H1 (cell line): Measurements from ENCODE around the gene TBX6.

Source experiments
- CHD2 ChIP-seq: IDR thresholded peaks from 2 replicates; pipeline ENCODE4 v1.6.1; 2012; ENCODE audit warnings: low read length, improper control_type of control experiment
- CTCF ChIP-seq, 3 experiments: IDR thresholded peaks; 1 replicate in 2 of 3; 2 replicates in 1 of 3; pipeline versions ENCODE4 v1.5.1 to v1.6.1; 2011; ENCODE audit warnings: low read length in 3 of 3, mild to moderate bottlenecking in 3 of 3, inconsistent platforms in 2 of 3, low read depth in 1 of 3, moderate library complexity in 1 of 3; ENCODE audit not compliant: insufficient read depth in 1 of 3; ENCODE audit errors: control extremely low read depth in 1 of 3
- E2F6 ChIP-seq: IDR thresholded peaks from 2 replicates; pipeline ENCODE4 v1.6.1; 2012; ENCODE audit warnings: inconsistent platforms
- EP300 ChIP-seq, 2 experiments: IDR thresholded peaks; 1 replicate in 1 of 2; 2 replicates in 1 of 2; pipeline ENCODE4 v1.6.1; 2011 to 2012; ENCODE audit warnings: low read depth in 2 of 2, low read length in 2 of 2, mild to moderate bottlenecking in 2 of 2, borderline replicate concordance in 1 of 2, inconsistent platforms in 1 of 2, moderate library complexity in 1 of 2
- EZH2 ChIP-seq: fragments of 200-600 bp; sonication (generic); IDR thresholded peaks from 2 replicates; pipeline ENCODE4 v1.7.1; 2012; ENCODE audit warnings: low read depth, mild to moderate bottlenecking, moderate library complexity, low read length, inconsistent platforms; ENCODE audit not compliant: severe bottlenecking
- HDAC2 ChIP-seq, 2 experiments: fragments of 300-600 bp in 1 of 2; sonication (generic) in 1 of 2; IDR thresholded peaks; 2 replicates each; pipeline ENCODE4 v1.6.1; 2011 to 2012; ENCODE audit warnings: low read depth in 2 of 2, low read length in 2 of 2, mild to moderate bottlenecking in 2 of 2, moderate library complexity in 2 of 2, borderline replicate concordance in 1 of 2, inconsistent platforms in 1 of 2
- HDAC6 ChIP-seq: IDR thresholded peaks from one replicate; pipeline ENCODE4 v1.7.1; 2012; ENCODE audit warnings: low read depth, mild to moderate bottlenecking, inconsistent platforms, low read length, moderate library complexity
- POLR2AphosphoS5 ChIP-seq: IDR thresholded peaks from 2 replicates; pipeline ENCODE4 v1.6.1; 2011; ENCODE audit warnings: low read depth, low read length
- RAD21 ChIP-seq, 2 experiments: IDR thresholded peaks in 1 of 2; conservative IDR thresholded peaks in 1 of 2; 2 replicates each; pipeline ENCODE4 v1.6.1; 2011; ENCODE audit warnings: low read depth in 2 of 2, low read length in 2 of 2, improper control_type of control experiment in 1 of 2, inconsistent platforms in 1 of 2, mild to moderate bottlenecking in 1 of 2, moderate library complexity in 1 of 2
- SIRT6 ChIP-seq: IDR thresholded peaks from one replicate; pipeline ENCODE4 v1.7.1; 2012; ENCODE audit warnings: low read length, inconsistent platforms
- TEAD4 ChIP-seq: IDR thresholded peaks from 2 replicates; pipeline ENCODE4 v1.6.1; 2012; ENCODE audit warnings: low read depth, low read length, inconsistent platforms, mixed read lengths
- USF2 ChIP-seq: IDR thresholded peaks from 2 replicates; pipeline ENCODE4 v1.6.1; 2011; ENCODE audit warnings: low read length, improper control_type of control experiment

GRCh38 chr16:30077656-30078055, 14.1 kb downstream of the TBX6 start:
- TF ChIP-seq CTCF (IDR thresholded peaks at IDR 0.05; ENCODE audit: control extremely low read depth in 1 of 3, insufficient read depth in 1 of 3, low read depth in 1 of 3, low read length in 3 of 3) (no peak), EZH2 (no peak), RAD21 (IDR thresholded peaks at IDR 0.05 in 1 of 2, conservative IDR thresholded peaks at IDR 0.05 in 1 of 2; ENCODE audit: low read depth in 2 of 2, low read length in 2 of 2) (no peak), TEAD4 (no peak), SIRT6 (no peak), EP300 (IDR thresholded peaks at IDR 0.05; ENCODE audit: borderline replicate concordance in 1 of 2, low read depth in 2 of 2, low read length in 2 of 2) (no peak), HDAC2 (IDR thresholded peaks at IDR 0.05; ENCODE audit: borderline replicate concordance in 1 of 2, low read depth in 2 of 2, low read length in 2 of 2) (no peak), USF2 (no peak), HDAC6 (no peak), POLR2AphosphoS5 (no peak), E2F6 (no peak), CHD2 (no peak)
